Nephron (organoid): Measurements from ENCODE around the gene METTL14.

Source experiments
- H3K27ac Mint-ChIP-seq, 3 experiments: 2 replicates each; pipeline ENCODE4 v1.8.0; 2020; ENCODE audit warnings: mixed read lengths in 3 of 3, mild to moderate bottlenecking in 2 of 3, moderate library complexity in 1 of 3
- H3K27me3 Mint-ChIP-seq: 2 replicates; pipeline ENCODE4 v1.8.0; 2021; ENCODE audit warnings: low read depth, mild to moderate bottlenecking, moderate library complexity, mixed read lengths
- H3K36me3 Mint-ChIP-seq: 2 replicates; pipeline ENCODE4 v1.8.0; 2020; ENCODE audit warnings: low read depth, mixed read lengths
- H3K4me1 Mint-ChIP-seq: 2 replicates; pipeline ENCODE4 v1.8.0; 2020; ENCODE audit warnings: mixed read lengths
- H3K4me3 Mint-ChIP-seq, 3 experiments: 2 replicates each; pipeline ENCODE4 v1.8.0; 2020; ENCODE audit warnings: mild to moderate bottlenecking in 3 of 3, mixed read lengths in 3 of 3, moderate library complexity in 2 of 3
- H3K9me3 Mint-ChIP-seq: 2 replicates; pipeline ENCODE4 v1.8.0; 2020; ENCODE audit warnings: mixed read lengths
- TF ChIP-seq, protein P1 (sequence below), 3 experiments: fragments of 200-600 bp; sonication (generic); IDR thresholded peaks; one replicate each; pipeline ENCODE4 v1.5.0; 2021; ENCODE audit warnings: antibody characterized with exemption in 3 of 3; ENCODE audit not compliant: unreplicated experiment in 3 of 3

The METTL14 gene

DNA sequence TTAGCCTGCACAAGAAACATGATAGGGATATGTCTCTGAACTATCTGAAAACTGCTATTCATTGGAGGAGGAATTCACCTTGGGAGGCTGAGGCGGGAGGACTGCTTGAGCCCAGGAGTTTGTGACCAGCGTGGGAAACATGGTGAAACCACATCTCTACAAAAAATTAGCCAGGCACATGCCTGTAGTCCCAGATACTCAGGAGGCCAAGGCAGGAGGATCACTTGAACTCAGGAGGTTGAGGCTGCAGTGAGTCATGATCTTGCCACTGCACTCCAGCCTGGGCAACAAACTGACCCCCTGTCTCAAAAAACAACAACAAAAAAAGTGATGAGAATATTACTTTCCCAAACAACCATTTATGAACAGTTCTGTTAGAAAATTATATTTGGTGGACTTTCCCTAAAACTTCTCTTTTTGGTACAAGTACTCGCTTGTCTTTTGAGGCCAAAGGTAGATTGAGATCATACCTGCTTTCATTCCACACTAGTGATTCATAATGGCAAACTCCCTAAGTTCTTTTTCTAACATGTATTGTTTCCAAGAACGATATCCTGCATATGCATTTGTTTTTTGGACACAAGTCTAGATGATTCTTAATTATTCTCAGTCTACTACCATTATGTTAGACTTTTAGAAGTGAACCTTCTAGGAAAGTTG is 33.4 kb downstream of the METTL14 start:
- Mint-ChIP-seq H3K9me3 (no peaks in the 10 kb centered on the region), H3K4me3 (no peak overlapping the region), H3K27me3 (no peaks in the 10 kb centered on the region), H3K27ac (no peak overlapping the region), H3K4me1 (no peaks in the 10 kb centered on the region), H3K36me3 (peaks cover 17% of the 10 kb centered on the region)
- TF ChIP-seq, protein P1, sequence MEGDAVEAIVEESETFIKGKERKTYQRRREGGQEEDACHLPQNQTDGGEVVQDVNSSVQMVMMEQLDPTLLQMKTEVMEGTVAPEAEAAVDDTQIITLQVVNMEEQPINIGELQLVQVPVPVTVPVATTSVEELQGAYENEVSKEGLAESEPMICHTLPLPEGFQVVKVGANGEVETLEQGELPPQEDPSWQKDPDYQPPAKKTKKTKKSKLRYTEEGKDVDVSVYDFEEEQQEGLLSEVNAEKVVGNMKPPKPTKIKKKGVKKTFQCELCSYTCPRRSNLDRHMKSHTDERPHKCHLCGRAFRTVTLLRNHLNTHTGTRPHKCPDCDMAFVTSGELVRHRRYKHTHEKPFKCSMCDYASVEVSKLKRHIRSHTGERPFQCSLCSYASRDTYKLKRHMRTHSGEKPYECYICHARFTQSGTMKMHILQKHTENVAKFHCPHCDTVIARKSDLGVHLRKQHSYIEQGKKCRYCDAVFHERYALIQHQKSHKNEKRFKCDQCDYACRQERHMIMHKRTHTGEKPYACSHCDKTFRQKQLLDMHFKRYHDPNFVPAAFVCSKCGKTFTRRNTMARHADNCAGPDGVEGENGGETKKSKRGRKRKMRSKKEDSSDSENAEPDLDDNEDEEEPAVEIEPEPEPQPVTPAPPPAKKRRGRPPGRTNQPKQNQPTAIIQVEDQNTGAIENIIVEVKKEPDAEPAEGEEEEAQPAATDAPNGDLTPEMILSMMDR (IDR thresholded peaks at IDR 0.05; ENCODE audit: unreplicated experiment in 3 of 3), result no peak

DNA sequence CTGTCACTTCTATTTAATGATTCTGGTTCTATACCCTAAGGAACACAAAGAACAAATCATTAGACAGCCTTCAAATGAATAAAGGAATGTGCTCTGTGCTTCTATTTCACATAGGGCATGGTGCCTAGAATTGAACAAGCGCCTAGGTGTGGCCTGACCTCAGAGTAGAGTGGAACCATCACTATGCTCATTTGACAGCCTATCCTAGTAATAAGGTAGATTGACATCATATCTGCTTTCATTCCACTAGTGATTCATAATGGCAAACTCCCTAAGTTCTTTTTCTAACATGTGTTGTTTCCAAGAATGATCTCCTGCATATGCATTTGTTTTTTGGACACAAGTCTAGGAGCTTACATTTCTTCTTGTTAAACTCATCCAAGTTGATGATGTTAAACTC is 36.6 kb downstream of the METTL14 start:
- Mint-ChIP-seq H3K4me1 (no peaks in the 10 kb centered on the region), H3K27ac (no peak overlapping the region), H3K4me3 (no peak overlapping the region), H3K36me3 (peaks cover 27% of the 10 kb centered on the region), H3K9me3 (no peaks in the 10 kb centered on the region), H3K27me3 (no peaks in the 10 kb centered on the region)
- TF ChIP-seq, protein P1 (IDR thresholded peaks at IDR 0.05; ENCODE audit: unreplicated experiment in 3 of 3), result no peak

DNA sequence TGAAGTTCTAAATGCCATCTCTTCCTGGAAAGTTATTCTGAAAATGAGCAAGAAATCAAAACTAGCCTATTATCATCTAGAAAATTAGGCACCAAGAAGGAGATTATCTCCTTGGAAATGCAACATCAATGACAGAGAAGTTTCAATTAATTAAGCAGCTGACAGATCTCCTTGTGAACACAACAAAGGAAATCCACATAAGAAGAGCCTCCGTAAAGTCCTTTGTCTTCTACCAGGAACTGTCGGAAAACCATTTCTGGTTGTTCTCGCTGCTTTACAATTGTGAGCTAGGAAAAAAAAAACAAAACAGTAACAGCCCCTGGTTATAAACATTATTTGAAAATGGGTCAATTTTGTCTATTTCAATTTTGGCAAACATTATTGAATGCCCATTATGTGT is 38.2 kb downstream of the METTL14 start:
- Mint-ChIP-seq H3K4me3 (no peak overlapping the region), H3K27ac (no peak overlapping the region), H3K27me3 (no peaks in the 10 kb centered on the region), H3K36me3 (peaks cover 29% of the 10 kb centered on the region), H3K4me1 (no peaks in the 10 kb centered on the region), H3K9me3 (no peaks in the 10 kb centered on the region)
- TF ChIP-seq, protein P1 (IDR thresholded peaks at IDR 0.05; ENCODE audit: unreplicated experiment in 3 of 3), result no peak

DNA sequence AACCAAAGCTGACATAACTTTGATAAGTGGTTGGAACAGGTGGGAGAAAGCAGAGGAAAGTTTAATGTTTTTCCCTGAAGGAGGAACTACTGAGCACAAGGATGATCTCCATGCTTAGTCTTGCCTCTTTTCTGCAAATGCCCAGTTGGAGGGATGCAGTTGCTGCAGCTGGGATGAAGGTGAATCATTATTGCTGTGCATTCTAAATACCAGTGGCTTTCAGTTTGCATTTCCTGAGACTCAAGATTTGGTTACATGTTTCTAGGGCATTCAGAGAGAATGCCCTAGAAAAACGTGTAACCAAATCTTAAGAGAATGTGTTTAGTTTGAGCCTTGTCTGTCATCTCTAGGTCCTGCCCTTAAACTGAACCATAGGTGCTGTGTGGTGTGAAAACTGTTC is 42.2 kb downstream of the METTL14 start:
- Mint-ChIP-seq H3K27ac (no peak overlapping the region), H3K4me1 (peaks cover 1% of the 10 kb centered on the region), H3K36me3 (peaks cover 36% of the 10 kb centered on the region), H3K27me3 (no peaks in the 10 kb centered on the region), H3K4me3 (no peak overlapping the region), H3K9me3 (no peaks in the 10 kb centered on the region)
- TF ChIP-seq, protein P1 (IDR thresholded peaks at IDR 0.05; ENCODE audit: unreplicated experiment in 3 of 3), result no peak

DNA sequence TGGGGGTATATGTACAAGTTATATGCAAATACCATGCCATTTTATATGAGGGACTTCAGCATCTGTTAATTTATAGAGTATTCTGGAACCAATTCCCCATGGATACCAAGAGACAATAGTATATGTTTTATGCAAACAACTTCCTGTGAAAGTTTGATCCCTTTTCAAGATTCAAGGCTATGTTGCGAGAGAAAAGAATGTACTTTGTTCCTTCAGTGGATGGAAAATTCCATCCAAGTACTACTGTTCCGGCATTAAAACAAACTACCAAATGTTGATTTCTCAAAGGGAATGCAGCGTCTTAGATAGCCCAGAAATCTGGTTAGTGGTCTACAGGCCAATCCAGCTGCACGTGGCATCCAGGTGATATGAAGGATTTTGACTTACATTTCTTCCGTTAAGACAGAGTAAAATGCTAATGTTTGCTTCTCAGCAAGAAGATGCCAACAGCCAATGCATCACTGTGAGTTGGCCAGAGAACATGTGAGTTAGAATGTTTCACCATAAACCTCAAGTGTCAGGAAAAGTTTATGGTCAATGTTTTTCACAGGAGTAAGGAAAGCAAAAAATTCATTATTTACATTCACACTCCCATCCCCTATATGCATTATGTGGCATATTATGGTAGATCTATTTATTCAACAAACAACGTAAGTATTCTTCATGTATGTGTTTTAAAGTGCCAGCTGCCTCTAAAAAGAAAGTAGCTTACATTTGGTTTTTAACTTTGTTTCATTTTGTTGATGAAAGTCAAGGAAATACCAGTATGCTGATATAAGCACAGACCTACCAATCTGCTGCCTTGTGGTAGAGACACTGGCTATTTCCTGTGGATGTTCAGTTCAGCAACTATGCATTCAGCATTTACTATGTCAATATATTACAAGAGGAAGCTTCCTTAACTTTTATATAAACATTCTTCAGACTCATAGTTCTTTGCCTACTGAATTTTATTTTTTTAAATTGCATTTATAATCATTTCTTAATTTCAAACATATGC is 44.4 kb downstream of the METTL14 start:
- Mint-ChIP-seq H3K36me3 (peaks cover 42% of the 10 kb centered on the region), H3K4me1 (peaks cover 7% of the 10 kb centered on the region), H3K27ac (no peak overlapping the region), H3K4me3 (no peak overlapping the region), H3K9me3 (no peaks in the 10 kb centered on the region), H3K27me3 (no peaks in the 10 kb centered on the region)
- TF ChIP-seq, protein P1 (IDR thresholded peaks at IDR 0.05; ENCODE audit: unreplicated experiment in 3 of 3), result no peak
